Renal pelvis (tissue), 12 donors: ENCODE results near the gene VAC14. TPM values are rescaled to one million over a fixed set of nuclear protein-coding genes. Genes with fewer than 3 reads are reported as not detected.
"Not testable (repeated sequence)": the region's sequence is repeated elsewhere in the genome, so short reads cannot be mapped to it uniquely, and the experiment has no call there.

ENCODE experiments used
- DNase-seq: peaks from one replicate; pipeline ENCODE4 v3.0.0-alpha.2; 2013
- long read RNA-seq, 16 experiments: transcript quantifications; one replicate each; lab custom pipeline, GENCODE V29; 2026
- polyA plus RNA-seq, 3 donors: library from polyadenylated mRNA; unstranded; fragments of 120-200 nt; gene quantifications; one replicate each; pipeline ENCODE4 v1.2.1, GENCODE V29; 2013; ENCODE audit not compliant: insufficient read length in 3 of 3

The VAC14 gene
- polyA plus RNA-seq = 10 to 100 TPM; 46.5 to 49.9 (median 47.9) TPM
- long read RNA-seq, donor 1, transcript VAC14-212 (1 exons, 3,609 nt) = major isoform, 8 of 12 reads
- long read RNA-seq, donor 1, partial matches to known transcripts = 0 of 12 reads
- long read RNA-seq, donor 1, other reads (novel, unspliced or antisense) = 0 of 12 reads
- long read RNA-seq, donor 2, transcript VAC14-201 (19 exons, 3,099 nt) = major isoform, 8 of 11 reads
- long read RNA-seq, donor 2, partial matches to known transcripts = 0 of 11 reads
- long read RNA-seq, donor 2, other reads (novel, unspliced or antisense) = 0 of 11 reads
- long read RNA-seq, donor 3, partial matches to known transcripts = 0 of 5 reads
- long read RNA-seq, donor 3, other reads (novel, unspliced or antisense) = 0 of 5 reads
- long read RNA-seq, donor 4, transcript VAC14-201 (19 exons, 3,099 nt) = major isoform, 8 of 12 reads
- long read RNA-seq, donor 4, partial matches to known transcripts = 0 of 12 reads
- long read RNA-seq, donor 4, other reads (novel, unspliced or antisense) = 0 of 12 reads
- long read RNA-seq, donor 5, transcript VAC14-212 (1 exons, 3,609 nt) = major isoform, 6 of 9 reads
- long read RNA-seq, donor 5, partial matches to known transcripts = 0 of 9 reads
- long read RNA-seq, donor 5, other reads (novel, unspliced or antisense) = 0 of 9 reads
- long read RNA-seq, donor 6, transcript VAC14-201 (19 exons, 3,099 nt) = minor isoform, 6 of 13 reads
- long read RNA-seq, donor 6, transcript VAC14-212 (1 exons, 3,609 nt) = major isoform, 7 of 13 reads
- long read RNA-seq, donor 6, partial matches to known transcripts = 0 of 13 reads
- long read RNA-seq, donor 6, other reads (novel, unspliced or antisense) = 0 of 13 reads
- long read RNA-seq, donor 7, transcript VAC14-201 (19 exons, 3,099 nt) = minor isoform, 6 of 22 reads
- long read RNA-seq, donor 7, transcript VAC14-212 (1 exons, 3,609 nt) = major isoform, 13 of 22 reads
- long read RNA-seq, donor 7, partial matches to known transcripts = 0 of 22 reads
- long read RNA-seq, donor 7, other reads (novel, unspliced or antisense) = 0 of 22 reads
- long read RNA-seq, donor 8, transcript VAC14-201 (19 exons, 3,099 nt) = major isoform, 6 of 9 reads
- long read RNA-seq, donor 8, partial matches to known transcripts = 0 of 9 reads
- long read RNA-seq, donor 8, other reads (novel, unspliced or antisense) = 0 of 9 reads
- long read RNA-seq, donor 9, transcript VAC14-212 (1 exons, 3,609 nt) = minor isoform, 8 of 20 reads
- long read RNA-seq, donor 9, transcript VAC14-201 (19 exons, 3,099 nt) = major isoform, 12 of 20 reads
- long read RNA-seq, donor 9, partial matches to known transcripts = 0 of 20 reads
- long read RNA-seq, donor 9, other reads (novel, unspliced or antisense) = 0 of 20 reads
- long read RNA-seq, donor 10, transcript VAC14-212 (1 exons, 3,609 nt) = major isoform, 5 of 15 reads
- long read RNA-seq, donor 10, partial matches to known transcripts = 5 of 15 reads
- long read RNA-seq, donor 10, other reads (novel, unspliced or antisense) = 0 of 15 reads
- long read RNA-seq, donor 11, transcript VAC14-212 (1 exons, 3,609 nt) = major isoform, 6 of 15 reads
- long read RNA-seq, donor 11, partial matches to known transcripts = 5 of 15 reads
- long read RNA-seq, donor 11, other reads (novel, unspliced or antisense) = 0 of 15 reads
- long read RNA-seq, donor 12, transcript VAC14-201 (19 exons, 3,099 nt) = major isoform, 16 of 25 reads
- long read RNA-seq, donor 12, transcript VAC14-212 (1 exons, 3,609 nt) = minor isoform, 8 of 25 reads
- long read RNA-seq, donor 12, partial matches to known transcripts = 0 of 25 reads
- long read RNA-seq, donor 12, other reads (novel, unspliced or antisense) = 0 of 25 reads
- long read RNA-seq, donor 13, transcript VAC14-212 (1 exons, 3,609 nt) = major isoform, 10 of 14 reads
- long read RNA-seq, donor 13, partial matches to known transcripts = 0 of 14 reads
- long read RNA-seq, donor 13, other reads (novel, unspliced or antisense) = 0 of 14 reads
- long read RNA-seq, donor 14 = 0 reads
- long read RNA-seq, donor 15 = 0 reads
- long read RNA-seq, donor 16, transcript VAC14-201 (19 exons, 3,099 nt) = minor isoform, 6 of 16 reads
- long read RNA-seq, donor 16, transcript VAC14-212 (1 exons, 3,609 nt) = major isoform, 9 of 16 reads
- long read RNA-seq, donor 16, partial matches to known transcripts = 0 of 16 reads
- long read RNA-seq, donor 16, other reads (novel, unspliced or antisense) = 0 of 16 reads

DNA sequence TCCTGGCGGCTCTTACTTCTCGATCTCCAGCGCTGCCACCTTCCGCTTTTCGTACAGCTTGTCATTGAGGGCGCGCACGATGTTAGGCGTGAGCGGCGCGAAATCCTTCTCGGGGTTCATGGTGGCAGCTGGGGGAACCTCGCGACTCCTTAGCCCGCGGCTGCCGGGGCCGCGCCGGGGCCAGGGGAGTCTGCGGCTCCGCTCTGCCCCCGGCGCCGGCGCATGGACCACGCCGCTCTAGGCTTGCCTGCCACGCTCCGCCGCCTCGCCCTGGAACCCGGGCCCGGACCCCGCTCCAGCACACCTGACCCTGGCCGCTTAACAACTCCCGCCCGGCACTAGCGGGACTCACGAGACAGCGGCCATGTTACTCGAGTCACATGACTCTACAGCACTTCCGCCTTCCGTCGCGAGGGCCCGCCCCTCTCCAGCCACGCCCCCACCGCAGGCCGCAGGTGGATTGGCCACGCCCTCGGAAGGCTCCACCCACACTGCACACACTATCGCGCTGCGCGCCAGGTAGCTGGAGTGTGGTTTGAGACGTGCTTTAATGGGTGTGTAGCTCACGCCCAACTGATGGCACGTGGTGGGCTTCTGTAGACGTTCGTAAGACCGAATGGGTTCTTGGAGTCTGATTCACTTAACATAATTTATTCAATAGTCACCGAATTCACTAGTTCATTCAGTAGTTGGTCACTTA lies at the start of gene VAC14:
Gene VAC14, minus strand, starts transcription at position 378 of the 700 bp plus-strand sequence. Its CDS starts 258 bp downstream, at position 120.
- DNase-seq = peak; percentile 89

GRCh38 chr16:70823498-70824118 lies 22.6 kb upstream of the VAC14 start:
- not testable (repeated sequence) for DNase-seq

GRCh38 chr16:70822734-70823133 lies 21.8 kb upstream of the VAC14 start:
- DNase-seq = not testable (repeated sequence)

- not testable (repeated sequence) for DNase-seq
These were observed 17.1 kb upstream of the VAC14 start for GRCh38 chr16:70818088-70818487.

GRCh38 chr16:70809392-70810060 lies 8.6 kb upstream of the VAC14 start:
- no peak for DNase-seq

GRCh38 chr16:70808371-70808770 lies 7.4 kb upstream of the VAC14 start:
- DNase-seq = no peak

GRCh38 chr16:70805787-70806186 lies 4.8 kb upstream of the VAC14 start:
- DNase-seq = no peak

- no peak for DNase-seq
These were observed 4.4 kb upstream of the VAC14 start for GRCh38 chr16:70805380-70805779.

DNA sequence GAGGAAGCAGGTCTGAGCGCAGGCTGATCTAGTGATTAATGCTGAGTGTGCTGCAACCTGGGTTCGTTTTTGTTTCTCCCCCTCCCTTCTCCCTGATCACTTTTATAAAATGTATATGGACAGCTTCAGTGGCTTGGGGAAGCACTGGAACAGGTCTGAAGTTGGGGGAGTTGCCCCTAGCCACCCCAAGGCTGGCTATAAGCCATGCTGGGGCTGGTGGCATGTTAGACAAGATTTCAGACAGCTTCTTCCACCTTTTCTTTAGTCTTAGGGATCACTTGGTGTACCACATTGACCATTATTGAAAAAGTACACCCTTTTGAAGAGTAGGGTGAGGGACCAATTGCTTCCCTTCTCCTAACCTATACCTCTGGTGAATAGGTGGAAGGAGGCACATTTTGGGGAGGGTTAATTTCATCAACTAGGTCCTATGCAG lies 3.8 kb upstream of the VAC14 start:
- no peak for DNase-seq

DNA sequence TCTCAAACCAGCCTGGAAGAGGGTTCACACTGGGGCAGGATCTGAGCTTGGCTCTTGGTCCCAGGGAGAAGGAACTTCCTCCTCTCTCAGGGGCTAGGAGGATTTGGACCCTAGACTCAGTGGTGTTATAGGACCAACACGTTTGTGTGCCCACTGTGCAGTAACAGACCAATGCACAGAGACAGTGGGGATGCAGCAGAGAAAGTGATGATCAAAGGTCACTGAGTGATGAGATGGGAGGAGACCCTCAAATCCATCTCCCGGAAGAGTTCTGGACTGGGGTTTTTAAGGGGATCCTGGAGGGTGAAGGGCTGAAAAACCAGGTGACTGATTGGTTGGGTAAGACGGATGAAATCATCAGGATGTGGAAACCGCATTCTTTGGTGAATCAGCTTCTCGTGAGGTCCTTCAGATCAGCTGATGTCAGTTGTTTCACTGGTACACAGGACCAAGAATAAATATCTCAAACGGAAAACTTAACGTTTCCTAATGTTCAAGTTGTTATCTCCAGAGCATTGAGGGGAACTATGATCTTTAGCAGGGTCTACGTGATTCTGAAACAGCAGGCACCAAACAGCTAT lies 3.3 kb upstream of the VAC14 start:
- no peak for DNase-seq

DNA sequence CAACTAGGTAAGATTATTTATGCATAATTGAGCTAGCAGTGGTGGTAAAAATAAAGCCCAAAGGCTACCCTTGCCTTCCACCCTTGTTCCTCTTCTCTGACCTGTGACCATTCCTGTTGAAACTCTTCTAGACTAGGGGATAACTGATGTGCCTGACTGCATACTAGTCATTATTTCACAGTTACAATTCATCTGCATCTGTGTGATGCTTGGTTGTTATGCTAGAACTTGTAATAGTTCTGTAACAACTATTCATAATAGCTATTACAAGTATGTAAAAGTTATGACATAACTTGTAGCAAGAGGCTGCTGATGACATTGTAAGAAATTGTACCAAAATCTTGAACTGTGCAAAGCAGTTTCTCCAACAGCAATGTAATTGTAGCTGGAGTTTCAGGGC lies 2.4 kb upstream of the VAC14 start:
- no peak for DNase-seq

DNA sequence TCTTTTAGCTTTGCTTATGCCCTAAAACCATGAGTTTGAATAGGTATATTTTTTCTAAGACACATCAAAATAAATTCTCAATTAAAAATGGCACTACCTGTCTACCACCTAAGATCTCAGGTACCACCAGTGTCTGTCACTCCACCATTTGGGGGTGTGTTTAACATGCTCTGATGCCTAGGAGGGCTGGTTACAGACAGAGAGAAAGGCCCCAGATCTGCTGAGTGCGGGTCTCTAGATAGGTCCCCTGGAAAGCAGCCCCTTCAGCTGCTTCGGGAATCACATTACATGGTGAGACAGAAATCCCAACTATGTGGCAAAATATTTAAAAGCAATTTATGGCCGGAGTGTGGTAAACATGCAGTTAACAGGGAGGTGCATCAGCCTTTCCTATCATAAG lies 653 bp upstream of the VAC14 start:
- DNase-seq = no peak

DNA sequence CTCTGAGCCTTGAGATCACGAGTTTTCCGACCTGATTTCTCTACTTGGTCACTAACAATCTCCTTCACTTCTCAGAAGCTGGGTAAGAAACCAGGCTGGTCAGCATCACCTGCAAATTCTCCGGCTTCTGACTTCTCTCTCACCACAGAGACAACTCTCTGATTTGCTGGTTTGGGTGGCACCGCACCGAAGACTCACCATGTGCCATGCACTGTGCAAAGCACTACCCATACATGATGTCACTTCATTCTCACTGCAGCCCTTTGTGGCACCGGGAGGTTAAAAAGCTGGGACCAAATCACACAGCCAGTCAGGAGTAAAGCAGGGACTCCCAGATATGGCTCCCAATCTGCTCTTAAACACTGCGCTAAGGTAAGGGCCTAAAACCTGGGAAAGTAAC lies 647 bp downstream of the VAC14 start:
- no peak for DNase-seq

- DNase-seq = no peak
These were observed 4.7 kb downstream of the VAC14 start for GRCh38 chr16:70796301-70796700.

GRCh38 chr16:70795296-70795912 lies 5.6 kb downstream of the VAC14 start:
- DNase-seq = no peak

DNA sequence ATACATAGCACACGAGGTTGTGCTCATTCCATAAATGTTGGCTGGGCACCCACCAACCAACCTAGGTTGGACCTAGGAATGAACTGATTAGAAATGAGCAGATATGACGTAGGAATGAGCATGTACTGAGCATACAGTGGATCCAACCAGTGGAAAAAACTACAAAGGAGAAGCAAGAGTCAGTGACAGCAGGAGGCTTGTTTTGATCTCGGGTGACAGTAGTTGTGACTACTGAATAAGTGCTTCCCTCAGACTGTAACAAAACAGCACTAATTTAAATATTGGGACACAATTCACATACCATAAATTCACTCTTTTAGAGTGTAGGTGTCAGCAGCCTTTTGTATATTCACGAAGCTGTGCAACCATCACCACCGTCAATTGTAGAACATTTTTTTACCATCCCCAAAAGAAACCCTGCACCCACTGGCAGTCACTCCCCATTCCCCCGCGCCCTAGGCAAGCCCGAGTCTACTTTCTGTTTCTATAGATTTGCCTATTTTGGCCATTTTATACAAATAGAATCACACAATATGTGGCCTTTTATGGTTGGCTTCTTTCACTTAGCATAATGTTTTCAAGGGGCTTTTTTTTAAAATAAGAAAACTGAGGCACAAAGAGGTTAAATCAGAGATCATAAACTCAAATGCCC lies 7.0 kb downstream of the VAC14 start:
- no peak for DNase-seq

DNA sequence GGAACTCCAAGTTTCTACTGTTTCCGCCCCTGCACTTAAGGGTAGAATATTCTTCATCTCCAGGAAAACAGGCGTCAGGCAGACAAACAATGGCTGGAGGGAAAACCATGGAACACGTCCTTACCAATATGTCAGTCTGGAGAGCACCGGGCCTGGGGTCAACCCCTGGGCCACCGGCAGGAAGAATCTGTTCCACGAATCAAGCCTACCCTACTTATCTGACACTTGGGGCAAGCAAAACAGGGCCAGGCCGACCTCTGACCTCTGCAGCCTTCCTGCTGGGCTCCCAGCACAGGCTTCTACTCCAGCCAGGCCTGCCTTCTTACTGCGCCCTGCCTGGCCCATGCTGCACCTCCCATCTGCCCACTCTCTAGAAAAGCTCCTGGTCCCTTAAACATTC lies 10.1 kb downstream of the VAC14 start:
- DNase-seq = no peak
